Heart left ventricle (tissue), 13 donors: ENCODE results near the gene ASTN2.

Experiments used
- CTCF ChIP-seq, 12 donors: fragments of 200-600 bp; sonication (generic) in 4 of 12; IDR thresholded peaks; one replicate each; pipeline versions ENCODE4 v1.5.0 to v1.8.0; 2018 to 2022; ENCODE audit warnings: antibody characterized with exemption in 12 of 12, mild to moderate bottlenecking in 5 of 12
- POLR2A ChIP-seq, 2 donors: fragments of 450-650 bp; IDR thresholded peaks; one replicate each; pipeline ENCODE4 v1.6.1; 2017; ENCODE audit warnings: antibody characterized with exemption in 2 of 2, mild to moderate bottlenecking in 2 of 2, moderate library complexity in 2 of 2
- donor health status: ischemic (EF 13 %, LVEDD 7.1; RV severe dilation, severe dysfunction).
- donor health status: DM: no; HTN: yes; CAD: no.
- donor health status: DM: no; HTN: no; CAD: no.
- donor health status: ischemic (EF 25% LVEDD 6.9; RV normal size, moderate dysfunction).
- donor health status: ischemic (EF 25% LVEDD 5.7; RV mildly dilated, moderate dysfunction).
- donor health status: ischemic (EF 35%, LVEDD 5.7; RV mildly dilated, moderate dysfunction).
- donor health status: nonischemic (EF 11% LVEDD 7.7; RV severe dilation, severe dysfunction).
- donor health status: DM: yes; HTN: yes; CAD: no.
- donor health status: PGD.
- donor health status: ischemic (EF 29% LVEDD 5.4; RV normal size, mild dysfunction).
- donor health status: nonischemic (EF 23%, LVEDD 6.1; RV moderate dilation, normal function).

- TF ChIP-seq CTCF (IDR thresholded peaks at IDR 0.05) (peak; percentile 44 to 80 (median 70)), POLR2A (IDR thresholded peaks at IDR 0.05) (no peak)
Observed at GRCh38 chr9:116661037-116661954, 753.6 kb downstream of the ASTN2 start.
